ENCODE data around the gene CD2AP.

DNA sequence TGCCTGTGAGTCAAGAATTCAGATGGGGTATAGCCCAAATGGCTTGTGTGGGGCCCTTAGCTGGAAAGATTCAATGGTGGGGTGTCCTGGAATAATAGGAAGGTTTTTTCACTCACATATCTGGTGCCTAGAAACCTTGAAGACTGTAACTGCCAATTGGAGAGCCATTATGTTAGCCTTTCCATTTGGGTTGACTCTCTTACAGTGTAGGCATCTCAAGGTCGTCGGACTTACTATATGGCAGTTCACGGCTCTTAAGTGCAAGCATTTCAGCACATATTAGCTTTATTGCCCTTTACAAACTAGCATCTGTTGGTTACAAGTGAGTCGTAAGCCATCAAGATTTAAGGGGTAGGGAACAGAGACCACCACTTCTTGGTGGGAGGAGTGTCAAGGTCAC lies 74.1 kb downstream of the CD2AP start:
- TF ChIP-seq EZH2phosphoT487 (IDR thresholded peaks at IDR 0.05; ENCODE audit: low read depth, severe bottlenecking, unreplicated experiment) (no peak), CTCF (IDR thresholded peaks at IDR 0.05; ENCODE audit: poor library complexity) (no peak), EZH2 (IDR thresholded peaks at IDR 0.05; ENCODE audit: borderline replicate concordance) (no peak)
